DLD1 (cell line): ENCODE data around the gene DOC2A.
"Not testable (repeated sequence)": the region's sequence is repeated elsewhere in the genome, so short reads cannot be mapped to it uniquely, and the experiment has no call there.

ENCODE experiments used
- in situ Hi-C: cut with HindIII; loops from 2 replicates; pipeline ENCODE4 v1.10.0; 2017; ENCODE audit warnings: low sequenced_read_pairs

Gene DOC2A

DNA sequence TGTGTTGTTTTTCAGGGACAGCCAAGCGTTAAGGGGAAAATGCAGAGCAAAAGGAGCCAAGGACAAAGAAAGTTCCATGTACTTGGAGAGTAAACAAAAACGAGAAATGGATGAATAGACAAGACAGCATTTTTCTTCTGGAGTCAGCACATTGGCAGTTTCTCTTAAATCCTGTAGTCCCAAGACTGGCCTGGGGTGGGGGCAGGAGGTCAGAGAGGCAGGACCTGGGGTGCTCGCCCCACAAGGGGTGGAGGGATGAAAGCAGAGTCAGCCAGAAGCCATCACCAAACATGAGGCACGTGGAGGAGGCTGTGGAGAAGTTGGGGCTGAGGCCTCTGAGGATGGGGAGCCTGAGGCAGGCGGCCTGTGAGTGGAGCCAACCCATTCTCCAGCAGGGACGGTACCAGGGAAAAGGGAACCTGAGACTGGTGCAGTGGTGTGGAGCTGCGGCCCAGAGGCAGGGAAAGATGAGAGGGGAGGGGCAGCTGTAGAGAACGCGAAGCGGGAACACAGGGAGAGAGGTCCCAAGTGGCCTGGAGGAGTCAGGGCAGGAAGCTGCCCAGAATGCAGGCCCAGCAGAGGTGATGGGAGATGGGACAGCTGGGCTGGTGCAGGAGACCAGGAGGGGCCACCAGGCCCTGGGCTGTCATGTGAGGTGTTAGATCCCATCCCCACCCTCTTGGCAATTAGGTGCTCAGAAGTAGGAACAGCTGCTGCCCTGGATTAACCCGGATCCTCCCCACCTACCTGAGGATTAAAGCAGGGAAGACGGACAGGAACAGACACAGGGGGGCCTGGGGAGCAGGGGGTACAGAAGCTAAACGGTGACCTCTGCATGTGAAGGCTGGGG is 17.0 kb upstream of the DOC2A start:
- in situ Hi-C loops, result no loop called here

GRCh38 chr16:30026449-30026848 is 15.6 kb upstream of the DOC2A start:
- in situ Hi-C loops, result no loop called here

- in situ Hi-C loops, result no loop called here
Measured at GRCh38 chr16:30025574-30025973, 14.7 kb upstream of the DOC2A start.

DNA sequence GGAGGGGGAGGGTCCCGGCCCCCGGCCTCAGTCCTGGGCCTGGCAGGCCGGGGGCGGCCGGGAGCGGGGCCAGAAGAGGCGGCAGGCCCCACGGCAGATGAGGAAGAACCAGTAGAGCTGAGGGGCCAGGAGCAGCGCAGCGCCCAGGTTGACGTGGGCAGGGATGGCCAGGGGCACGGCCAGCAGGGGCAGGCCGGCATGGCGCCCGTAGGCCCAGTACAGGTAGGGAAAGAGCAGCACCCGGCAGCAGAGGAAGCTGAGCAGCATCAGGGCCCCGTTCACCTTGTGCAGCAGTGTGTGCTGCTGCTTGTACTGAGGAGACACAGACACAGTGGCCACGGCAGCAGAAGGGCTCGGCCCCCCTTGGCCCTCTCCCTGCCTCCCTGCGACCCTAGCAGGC is 14.3 kb upstream of the DOC2A start:
- in situ Hi-C loops, result no loop called here

DNA sequence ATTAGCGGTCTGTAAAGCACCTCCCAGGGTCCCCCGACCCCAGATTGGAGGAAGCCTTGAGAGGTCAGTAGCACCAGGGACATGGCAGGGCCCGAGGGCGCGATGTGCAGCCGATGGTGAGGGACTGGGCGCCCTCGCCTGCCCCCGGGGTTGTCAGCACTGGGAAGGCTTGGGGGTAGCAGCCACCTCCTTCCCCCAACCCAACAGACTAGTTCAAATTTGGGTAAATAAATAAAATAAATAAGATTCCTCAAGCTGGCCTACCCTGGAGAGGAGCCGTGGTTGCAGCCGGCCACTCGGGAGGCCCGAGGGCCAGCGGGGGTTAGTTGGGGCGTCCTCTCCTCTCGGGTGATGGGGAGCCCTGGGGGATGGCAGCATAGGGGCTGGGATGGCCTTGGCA is 13.6 kb upstream of the DOC2A start:
- in situ Hi-C loops, result no loop called here

- in situ Hi-C loops, result no loop called here
Measured at GRCh38 chr16:30023586-30023985, 12.8 kb upstream of the DOC2A start.

- in situ Hi-C loops, result no loop called here
Measured at GRCh38 chr16:30022887-30023286, 12.1 kb upstream of the DOC2A start, which contains the start of gene C16orf92. Gene C16orf92, plus strand, starts transcription at chr16:30023198. Its CDS starts 143 bp downstream, at chr16:30023341.

- in situ Hi-C loops, result no loop called here
Measured at GRCh38 chr16:30018731-30019158, 7.9 kb upstream of the DOC2A start.

DNA sequence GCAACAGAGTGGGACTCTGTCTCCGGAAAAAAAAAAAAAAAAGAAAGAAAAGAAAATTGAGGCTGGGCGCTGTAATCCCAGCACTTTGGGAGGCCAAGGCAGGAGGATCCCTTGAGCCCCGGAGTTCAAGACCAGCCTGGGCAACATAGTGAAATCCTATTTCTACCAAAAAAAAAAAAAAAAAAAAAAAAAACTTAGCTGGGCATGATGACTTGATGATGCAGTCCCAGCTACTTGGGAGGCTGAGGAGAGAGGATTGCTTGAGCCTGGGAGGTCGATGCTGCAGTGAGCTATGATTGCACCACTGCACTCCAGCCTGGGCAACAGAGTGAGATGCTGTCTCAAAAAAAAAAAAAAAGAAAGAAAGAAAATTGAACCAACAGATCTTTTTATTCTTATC is 7.1 kb upstream of the DOC2A start:
- in situ Hi-C loops, result not testable (repeated sequence)

GRCh38 chr16:30017277-30017656 is 6.4 kb upstream of the DOC2A start:
- in situ Hi-C loops, result no loop called here

DNA sequence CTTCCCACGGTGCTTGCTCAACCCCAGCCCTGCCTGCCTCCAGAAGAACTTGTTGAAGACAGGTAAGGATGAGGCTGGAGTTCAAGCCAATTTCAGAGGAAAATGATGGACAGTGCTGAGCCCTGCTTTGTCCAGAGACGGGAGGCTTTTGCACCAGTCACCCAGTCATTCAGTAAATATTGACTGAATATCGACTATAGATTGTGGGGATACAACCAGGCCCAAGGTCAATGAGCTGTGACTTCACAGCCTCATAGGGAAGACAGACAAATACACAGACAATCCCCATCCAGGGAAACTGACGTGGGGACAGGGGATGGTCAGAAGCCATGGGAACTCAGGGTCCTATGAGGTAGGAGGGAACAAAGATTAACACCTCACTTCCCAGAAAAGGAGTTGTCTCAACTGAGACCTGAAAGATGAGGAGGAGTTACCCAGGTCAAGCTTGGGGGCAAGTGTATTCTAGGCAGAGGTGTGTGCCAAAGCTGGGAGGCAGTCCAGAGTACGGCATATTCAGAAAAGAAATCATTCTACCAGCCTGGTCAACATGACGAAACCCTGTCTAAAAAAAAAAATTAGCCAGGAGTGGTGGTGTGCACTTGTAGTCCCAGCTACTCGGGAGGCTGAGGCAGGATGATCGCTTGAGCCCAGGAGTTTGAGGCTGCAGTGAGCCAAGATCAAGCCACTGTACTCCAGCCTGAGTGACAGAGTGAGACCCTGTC is 5.9 kb upstream of the DOC2A start:
- in situ Hi-C loops, result no loop called here

DNA sequence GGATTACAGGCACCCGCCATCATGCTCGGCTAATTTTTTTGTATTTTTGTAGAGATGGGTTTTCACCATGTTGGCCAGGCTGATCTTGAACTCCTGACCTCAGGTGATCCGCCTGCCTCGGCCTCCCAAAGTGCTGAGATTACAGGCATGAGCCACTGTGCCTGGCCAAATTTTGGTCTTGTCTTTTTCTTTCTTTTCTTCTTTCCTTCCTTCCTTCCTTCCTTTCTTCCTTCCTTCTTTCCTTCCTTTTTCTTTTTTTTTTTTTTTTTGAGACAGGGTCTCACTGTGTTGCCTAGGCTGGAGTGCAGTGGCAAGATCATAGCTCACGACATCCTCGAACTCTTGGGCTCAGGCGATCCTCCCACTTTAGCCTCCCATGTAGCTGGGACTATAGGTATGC is 4.6 kb upstream of the DOC2A start:
- in situ Hi-C loops, result not testable (repeated sequence)

DNA sequence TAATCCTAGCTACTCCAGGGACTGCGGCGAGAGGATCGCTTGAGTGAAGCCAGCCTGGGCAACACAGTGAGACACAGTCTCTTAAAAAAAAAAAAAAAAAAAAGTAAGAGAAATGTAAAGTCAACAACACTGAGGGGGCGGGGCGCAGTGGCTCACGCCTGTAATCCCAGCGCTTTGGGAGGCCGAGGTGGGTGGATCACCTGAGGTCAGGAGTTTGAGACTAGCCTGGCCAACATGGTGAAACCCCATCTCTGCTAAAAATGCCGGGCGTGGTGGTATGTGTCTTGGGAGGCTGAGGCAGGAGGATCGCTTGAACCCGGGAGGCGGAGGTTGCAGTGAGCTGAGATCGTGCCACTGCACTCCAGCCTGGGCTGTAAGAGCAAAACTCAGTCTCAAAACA is 1.8 kb upstream of the DOC2A start:
- in situ Hi-C loops, result not testable (repeated sequence)

- in situ Hi-C loops, result no loop called here
Measured at GRCh38 chr16:30011714-30012504, 1.1 kb upstream of the DOC2A start.

DNA sequence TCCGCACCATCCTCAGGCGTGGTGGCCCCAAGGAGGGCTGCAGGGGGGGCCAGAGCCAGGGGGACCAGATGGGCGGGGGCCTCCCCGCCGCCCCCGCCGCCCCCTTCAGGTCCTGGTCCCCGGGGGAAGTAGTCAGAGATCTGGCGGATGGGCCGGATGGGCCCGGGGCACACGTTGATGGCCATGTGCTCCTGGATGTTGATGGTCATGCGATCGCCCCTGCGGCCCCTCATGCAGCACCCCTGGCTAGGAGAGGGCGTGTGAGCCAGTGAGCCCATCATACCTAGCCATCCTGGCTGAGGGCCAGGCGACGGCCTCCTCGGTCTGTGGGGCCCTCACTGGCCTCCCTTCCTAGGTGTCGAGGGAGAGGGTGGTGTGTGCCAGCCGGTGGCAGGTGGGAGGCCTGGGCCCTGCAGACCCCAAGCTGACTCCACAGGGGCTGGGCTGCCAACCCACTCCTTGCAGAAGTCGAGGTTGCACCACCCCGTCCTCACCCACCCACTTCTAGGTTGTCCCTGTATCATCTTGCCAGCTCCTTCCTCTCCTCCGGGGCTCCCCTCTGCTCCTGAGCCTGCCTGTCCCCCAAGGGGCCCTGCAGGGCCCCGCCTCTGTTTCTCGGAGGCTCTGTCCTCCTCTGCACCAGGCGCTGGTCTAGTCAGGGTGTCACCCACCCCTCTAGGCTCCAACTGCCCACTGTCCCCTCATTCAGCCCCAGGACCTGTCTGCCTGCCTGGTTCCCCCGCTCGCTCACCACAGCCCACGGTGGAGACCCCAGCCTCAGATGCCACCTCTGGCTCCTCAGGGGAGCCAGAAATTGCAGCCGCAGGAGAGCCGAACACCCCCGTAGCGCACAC is 610 bp downstream of the DOC2A start:
- in situ Hi-C loops, result no loop called here

DNA sequence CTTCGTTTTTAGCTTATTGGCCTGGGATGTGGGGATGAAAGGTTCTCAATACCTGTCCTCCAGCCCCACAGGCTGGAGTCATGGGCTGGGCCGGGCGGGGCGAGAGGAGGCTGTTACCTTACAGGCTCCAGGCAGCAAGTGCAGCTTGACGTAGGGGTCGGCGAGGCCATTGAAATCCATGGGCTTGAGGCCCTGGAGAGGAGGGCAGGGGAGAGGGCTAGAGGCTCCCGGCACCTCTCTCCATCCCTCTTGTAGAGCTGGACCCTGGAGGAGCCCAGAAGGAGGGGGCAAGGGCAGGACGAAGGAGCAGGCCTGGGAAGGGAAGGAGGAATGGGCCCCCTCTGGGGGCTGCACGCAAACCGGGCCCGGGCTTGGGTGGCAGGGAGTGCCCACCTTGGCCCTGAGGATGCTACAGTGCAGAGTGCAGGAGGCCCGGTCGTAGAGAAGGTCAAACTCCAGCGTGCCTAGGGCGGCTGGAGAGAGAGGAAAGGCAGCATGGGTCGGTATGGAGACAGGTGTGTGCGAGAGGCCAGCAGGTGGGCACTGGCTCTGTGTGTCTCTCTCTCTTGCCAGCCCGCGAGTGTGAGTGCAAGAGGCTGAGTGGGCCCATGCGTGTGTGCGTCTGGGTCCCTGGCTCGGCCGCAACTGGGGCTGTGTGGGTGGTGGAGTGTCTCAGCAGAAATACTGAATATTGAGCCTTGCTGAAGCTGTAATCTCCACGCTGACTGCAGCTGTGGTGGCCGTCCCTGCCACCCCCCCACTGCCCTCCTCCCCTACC is 1.6 kb downstream of the DOC2A start:
- in situ Hi-C loops, result no loop called here

- in situ Hi-C loops, result no loop called here
Measured at GRCh38 chr16:30007378-30007895, 3.4 kb downstream of the DOC2A start.

DNA sequence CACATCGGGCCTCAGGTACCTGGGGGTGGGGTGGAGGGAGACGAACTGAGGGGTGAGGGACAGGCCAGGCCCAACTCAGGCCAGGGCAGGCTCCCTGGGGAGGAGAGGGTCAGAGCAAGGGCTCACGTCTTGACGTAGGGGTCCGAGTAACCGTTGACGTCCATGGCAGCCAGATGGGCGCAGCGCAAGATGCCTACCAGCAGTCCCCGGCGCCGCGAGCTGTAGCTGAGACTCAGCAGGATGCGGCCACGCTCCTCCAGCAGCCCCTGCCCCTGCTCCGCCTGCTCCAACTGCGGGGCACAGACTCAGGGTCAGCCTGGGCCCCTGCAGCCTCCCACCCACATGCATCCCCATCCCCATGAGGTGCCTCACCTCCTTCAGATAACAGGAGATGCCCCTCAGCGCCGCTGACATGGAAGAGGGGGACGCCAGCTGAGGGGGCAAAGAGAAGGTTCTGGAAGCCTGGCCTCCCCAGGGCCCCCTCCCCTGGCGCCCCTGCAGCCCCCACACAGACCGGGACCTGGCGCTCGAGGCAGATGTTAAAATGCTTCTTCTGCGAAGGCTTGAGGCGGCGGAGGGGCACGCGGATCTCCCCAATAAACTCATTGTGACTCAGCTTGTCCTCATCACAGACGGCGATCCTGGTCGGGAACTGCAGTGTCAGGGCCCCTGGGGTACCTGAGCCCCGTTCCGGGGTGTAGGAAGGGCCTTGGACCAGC is 4.0 kb downstream of the DOC2A start:
- in situ Hi-C loops, result no loop called here

DNA sequence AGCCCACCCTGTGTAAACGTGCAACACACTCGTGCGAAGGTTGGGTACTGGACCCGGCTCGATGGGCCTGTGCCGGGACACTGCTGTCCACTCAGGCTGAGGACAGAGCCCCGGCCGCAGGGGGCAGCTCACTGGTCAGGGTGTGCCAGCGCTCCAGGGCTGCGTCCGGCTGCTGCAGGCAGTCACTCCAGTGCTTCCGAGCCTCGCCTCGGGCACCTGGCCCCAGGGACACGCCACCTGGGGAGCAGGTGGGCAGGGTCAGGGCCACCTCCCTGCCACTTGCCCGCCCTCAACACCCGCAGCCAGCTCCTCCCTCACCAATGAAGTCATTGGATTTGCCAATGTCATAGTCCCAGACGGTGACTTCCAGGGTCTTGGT is 4.7 kb downstream of the DOC2A start:
- in situ Hi-C loops, result no loop called here
